ENCODE results near the gene PC. TPM values are rescaled to one million over a fixed set of nuclear protein-coding genes. Genes with fewer than 3 reads are reported as not detected.
A peak's percentile ranks its signal among the peaks of the same experiment; 100 is the strongest.

Gene PC
- total RNA-seq, 4 donors from 2014 or later: 13.1 to 67.6 (median 32.1) TPM

DNA sequence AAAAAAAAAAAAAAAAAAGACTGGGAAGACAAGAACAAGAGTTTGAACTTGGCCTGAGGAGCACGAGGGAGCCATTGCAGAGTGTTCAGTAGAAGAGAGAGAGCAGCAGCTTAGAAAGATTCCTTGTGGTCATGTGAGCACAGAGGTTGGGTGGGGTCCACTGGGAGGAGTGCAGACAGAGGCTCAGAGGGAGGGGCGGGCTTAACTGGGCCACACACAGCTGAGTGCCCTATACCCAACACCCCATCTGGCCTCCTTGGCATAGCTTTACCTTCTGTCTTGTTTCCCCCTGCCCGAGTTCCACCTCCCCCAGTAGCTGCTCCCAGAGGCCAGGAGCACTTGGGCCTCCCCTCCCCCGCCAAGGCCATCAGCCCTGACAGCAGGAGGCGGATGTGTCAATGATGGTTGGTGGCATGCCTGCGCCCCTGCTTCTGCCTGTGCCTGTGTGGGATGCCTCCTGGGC lies 29.0 kb upstream of the PC start:
- TF ChIP-seq, protein P1, sequence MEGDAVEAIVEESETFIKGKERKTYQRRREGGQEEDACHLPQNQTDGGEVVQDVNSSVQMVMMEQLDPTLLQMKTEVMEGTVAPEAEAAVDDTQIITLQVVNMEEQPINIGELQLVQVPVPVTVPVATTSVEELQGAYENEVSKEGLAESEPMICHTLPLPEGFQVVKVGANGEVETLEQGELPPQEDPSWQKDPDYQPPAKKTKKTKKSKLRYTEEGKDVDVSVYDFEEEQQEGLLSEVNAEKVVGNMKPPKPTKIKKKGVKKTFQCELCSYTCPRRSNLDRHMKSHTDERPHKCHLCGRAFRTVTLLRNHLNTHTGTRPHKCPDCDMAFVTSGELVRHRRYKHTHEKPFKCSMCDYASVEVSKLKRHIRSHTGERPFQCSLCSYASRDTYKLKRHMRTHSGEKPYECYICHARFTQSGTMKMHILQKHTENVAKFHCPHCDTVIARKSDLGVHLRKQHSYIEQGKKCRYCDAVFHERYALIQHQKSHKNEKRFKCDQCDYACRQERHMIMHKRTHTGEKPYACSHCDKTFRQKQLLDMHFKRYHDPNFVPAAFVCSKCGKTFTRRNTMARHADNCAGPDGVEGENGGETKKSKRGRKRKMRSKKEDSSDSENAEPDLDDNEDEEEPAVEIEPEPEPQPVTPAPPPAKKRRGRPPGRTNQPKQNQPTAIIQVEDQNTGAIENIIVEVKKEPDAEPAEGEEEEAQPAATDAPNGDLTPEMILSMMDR (IDR thresholded peaks at IDR 0.05 in 4 of 5, conservative IDR thresholded peaks at IDR 0.05 in 1 of 5): no peak
- no peak for TF ChIP-seq POLR2A (IDR thresholded peaks at IDR 0.05)
- Histone ChIP-seq H3K36me3 (no peaks in the 10 kb centered on the region), H3K27ac (no peak overlapping the region), H3K4me1 (peaks cover 13 to 18% of the 10 kb centered on the region in 2 donors), H3K27me3 (no peaks in the 10 kb centered on the region), H3K9me3 (no peaks in the 10 kb centered on the region), H3K4me3 (no peak overlapping the region)
- in situ Hi-C loops (cut with MboI; ENCODE audit: low sequenced_read_pairs in 4 of 4) (no loop called here), intact Hi-C loops (cut with DNase I; ENCODE audit: low total_unique reads) (no loop called here)
- DNase-seq (no peak), ATAC-seq (no peak)

GRCh38 chr11:66986178-66986545 lies 28.0 kb upstream of the PC start:
- ATAC-seq: peak; percentile 19 to 21
- no peaks in the 10 kb centered on the region for H3K36me3 ChIP-seq
- DNase-seq: no peak
- intact Hi-C loops (cut with DNase I; ENCODE audit: low total_unique reads): no loop called here
- H3K4me3 ChIP-seq: no peak overlapping the region
- TF ChIP-seq POLR2A (IDR thresholded peaks at IDR 0.05): no peak
- TF ChIP-seq, protein P1 (IDR thresholded peaks at IDR 0.05 in 4 of 5, conservative IDR thresholded peaks at IDR 0.05 in 1 of 5): no peak
- H3K27ac ChIP-seq: peak overlapping the region in 3 of 4 donors; percentile 41 to 71 (median 41)
- H3K9me3 ChIP-seq: no peaks in the 10 kb centered on the region
- in situ Hi-C loops (cut with MboI; ENCODE audit: low sequenced_read_pairs in 4 of 4): no loop called here
- H3K27me3 ChIP-seq: no peaks in the 10 kb centered on the region
- H3K4me1 ChIP-seq: peaks cover 17 to 28% of the 10 kb centered on the region in 2 donors

DNA sequence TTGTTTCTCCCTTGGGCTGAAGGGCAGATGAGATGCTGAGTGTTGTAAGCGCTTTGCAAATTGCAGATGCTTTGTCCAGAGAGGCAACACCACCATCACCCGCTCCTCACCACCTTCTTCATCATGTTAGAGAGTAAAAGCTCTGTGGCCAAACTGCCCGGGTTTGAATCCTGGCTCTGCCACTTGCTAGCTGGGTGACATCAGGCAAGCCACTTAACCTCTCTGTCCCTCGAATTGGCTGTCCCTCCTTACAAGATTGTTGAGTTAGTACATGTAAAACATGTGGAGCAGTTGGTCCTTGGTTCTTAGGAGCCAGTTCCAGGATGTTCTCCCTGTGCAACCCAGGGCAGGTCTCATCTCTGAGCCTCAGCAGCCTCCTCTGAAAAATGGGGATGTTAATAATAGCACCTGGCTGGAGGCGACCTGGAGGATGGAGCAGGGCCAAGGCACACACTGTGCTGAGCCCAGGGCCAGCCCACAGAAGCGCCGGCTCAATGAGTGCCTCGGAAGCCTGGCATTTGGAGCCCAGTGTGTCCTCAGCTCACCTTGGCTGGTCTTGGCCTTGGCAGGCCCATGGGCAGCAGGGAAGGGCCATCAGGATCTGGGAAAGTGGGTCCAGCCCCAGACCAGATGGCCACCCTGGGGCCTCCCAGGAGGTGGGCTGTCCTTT lies 27.5 kb upstream of the PC start:
- Histone ChIP-seq H3K4me3 (no peak overlapping the region), H3K36me3 (no peaks in the 10 kb centered on the region), H3K4me1 (peaks cover 17 to 28% of the 10 kb centered on the region in 2 donors), H3K27me3 (no peaks in the 10 kb centered on the region), H3K9me3 (no peaks in the 10 kb centered on the region), H3K27ac (peak overlapping the region in 3 of 4 donors; percentile 41 to 71 (median 41))
- in situ Hi-C loops (cut with MboI; ENCODE audit: low sequenced_read_pairs in 4 of 4) (no loop called here), intact Hi-C loops (cut with DNase I; ENCODE audit: low total_unique reads) (no loop called here)
- TF ChIP-seq, protein P1 (IDR thresholded peaks at IDR 0.05 in 4 of 5, conservative IDR thresholded peaks at IDR 0.05 in 1 of 5): no peak
- no peak for TF ChIP-seq POLR2A (IDR thresholded peaks at IDR 0.05)
- peak; percentile 84 to 90 for ATAC-seq
- DNase-seq: peak; percentile 73 to 86

- TF ChIP-seq POLR2A (IDR thresholded peaks at IDR 0.05): no peak
- TF ChIP-seq, protein P1 (IDR thresholded peaks at IDR 0.05 in 4 of 5, conservative IDR thresholded peaks at IDR 0.05 in 1 of 5): no peak
- in situ Hi-C loops (cut with MboI; ENCODE audit: low sequenced_read_pairs in 4 of 4) (no loop called here), intact Hi-C loops (cut with DNase I; ENCODE audit: low total_unique reads) (no loop called here)
- Histone ChIP-seq H3K36me3 (no peaks in the 10 kb centered on the region), H3K4me1 (peaks cover 17 to 28% of the 10 kb centered on the region in 2 donors), H3K4me3 (no peak overlapping the region), H3K9me3 (no peaks in the 10 kb centered on the region), H3K27ac (no peak overlapping the region), H3K27me3 (no peaks in the 10 kb centered on the region)
- ATAC-seq (no peak), DNase-seq (no peak)
These were observed 25.2 kb upstream of the PC start for GRCh38 chr11:66983275-66983924.

Measured in gastrocnemius medialis (tissue), 4 donors.